Activated CD4-positive, alpha-beta T cell treated with anti-CD3 and anti-CD28 coated beads, Interleukin-2, amount 10 ng/mL, durations not matched to agents 7 days and 5 days (primary cell): ENCODE results near the gene NISCH. TPM values are rescaled to one million over a fixed set of nuclear protein-coding genes. Genes with fewer than 3 reads are reported as not detected.

Experiments used
- CTCF ChIA-PET: fragments of 350-600 bp; sonication (Branson Sonifier 250); formaldehyde crosslinking; loops from one replicate; lab custom pipeline; 2021; ENCODE audit warnings: antibody characterized with exemption; lab: Charles Lee
- POLR2A ChIA-PET: fragments of 350-600 bp; sonication (Branson Sonifier 250); formaldehyde crosslinking; loops from one replicate; lab custom pipeline; 2021; ENCODE audit warnings: antibody characterized with exemption; lab: Charles Lee
- DNase-seq: peaks from one replicate; pipeline ENCODE4 v3.0.0-alpha.2; 2020
- H3K27ac Mint-ChIP-seq: one replicate; pipeline ENCODE4 v1.8.0; 2021; ENCODE audit warnings: mild to moderate bottlenecking, moderate library complexity, mixed read lengths
- H3K27me3 Mint-ChIP-seq: one replicate; pipeline ENCODE4 v1.8.0; 2021; ENCODE audit warnings: mixed read lengths
- H3K36me3 Mint-ChIP-seq: one replicate; pipeline ENCODE4 v1.8.0; 2021; ENCODE audit warnings: low read depth, mixed read lengths
- H3K4me1 Mint-ChIP-seq: one replicate; pipeline ENCODE4 v1.8.0; 2021; ENCODE audit warnings: mixed read lengths
- H3K4me3 Mint-ChIP-seq: one replicate; pipeline ENCODE4 v1.8.0; 2021; ENCODE audit warnings: mild to moderate bottlenecking, moderate library complexity, mixed read lengths
- H3K9me3 Mint-ChIP-seq: one replicate; pipeline ENCODE4 v1.8.0; 2021; ENCODE audit warnings: mixed read lengths
- total RNA-seq, 2 experiments: library from RNA; stranded (reverse); gene quantifications; one replicate each; pipeline ENCODE4 v1.2.3, GENCODE V29; 2021

The NISCH gene
- total RNA-seq, 2 experiments from 2014 or later = 94.5 TPM

GRCh38 chr3:52507359-52507758 is 52.0 kb downstream of the NISCH start:
- CTCF ChIA-PET = no interaction called here
- DNase-seq = no peak
- Mint-ChIP-seq H3K4me3 (no peak overlapping the region), H3K27me3 (no peaks in the 10 kb centered on the region), H3K27ac (no peak overlapping the region), H3K9me3 (no peaks in the 10 kb centered on the region), H3K36me3 (no peaks in the 10 kb centered on the region), H3K4me1 (no peaks in the 10 kb centered on the region)
- POLR2A ChIA-PET = no interaction called here

- ChIA-PET CTCF (no interaction called here), POLR2A (no interaction called here)
- Mint-ChIP-seq H3K4me3 (no peak overlapping the region), H3K27me3 (no peaks in the 10 kb centered on the region), H3K36me3 (no peaks in the 10 kb centered on the region), H3K9me3 (no peaks in the 10 kb centered on the region), H3K4me1 (no peaks in the 10 kb centered on the region), H3K27ac (no peak overlapping the region)
- DNase-seq = no peak
These were observed 54.4 kb downstream of the NISCH start for GRCh38 chr3:52509753-52510328.

GRCh38 chr3:52511509-52511908 is 56.1 kb downstream of the NISCH start:
- Mint-ChIP-seq H3K27ac (no peak overlapping the region), H3K9me3 (no peaks in the 10 kb centered on the region), H3K27me3 (no peaks in the 10 kb centered on the region), H3K36me3 (no peaks in the 10 kb centered on the region), H3K4me1 (no peaks in the 10 kb centered on the region), H3K4me3 (no peak overlapping the region)
- CTCF ChIA-PET = interaction anchor here (1.0 kb wide), 1 partner anchor 9 kb away, joined by 3 read pairs; no protein-coding TSS in a partner anchor
- POLR2A ChIA-PET = no interaction called here
- DNase-seq = no peak

- Mint-ChIP-seq H3K9me3 (no peaks in the 10 kb centered on the region), H3K27me3 (no peaks in the 10 kb centered on the region), H3K36me3 (no peaks in the 10 kb centered on the region), H3K27ac (no peak overlapping the region), H3K4me3 (no peak overlapping the region), H3K4me1 (no peaks in the 10 kb centered on the region)
- ChIA-PET POLR2A (no interaction called here), CTCF (interaction anchor here (1.0 to 1.1 kb wide), 2 partner anchors 10 to 14 kb away, joined by 3 read pairs; no protein-coding TSS in a partner anchor)
- no peak for DNase-seq
These were observed 56.7 kb downstream of the NISCH start for GRCh38 chr3:52512105-52512504.

- Mint-ChIP-seq H3K27ac (no peak overlapping the region), H3K9me3 (no peaks in the 10 kb centered on the region), H3K4me1 (no peaks in the 10 kb centered on the region), H3K4me3 (no peak overlapping the region), H3K27me3 (no peaks in the 10 kb centered on the region), H3K36me3 (no peaks in the 10 kb centered on the region)
- ChIA-PET CTCF (interaction anchor here (1.1 kb wide), 1 partner anchor 15 kb away, joined by 3 read pairs; no protein-coding TSS in a partner anchor), POLR2A (no interaction called here)
- DNase-seq = no peak
These were observed 57.3 kb downstream of the NISCH start for GRCh38 chr3:52512727-52513126.

GRCh38 chr3:52513281-52513680 is 57.9 kb downstream of the NISCH start:
- no peaks in the 10 kb centered on the region for H3K9me3 Mint-ChIP-seq
- ChIA-PET CTCF (no interaction called here), POLR2A (no interaction called here)
- H3K4me3 Mint-ChIP-seq = no peak overlapping the region
- no peak for DNase-seq
- H3K4me1 Mint-ChIP-seq = no peaks in the 10 kb centered on the region
- no peak overlapping the region for H3K27ac Mint-ChIP-seq
- no peaks in the 10 kb centered on the region for H3K27me3 Mint-ChIP-seq
- no peaks in the 10 kb centered on the region for H3K36me3 Mint-ChIP-seq

- Mint-ChIP-seq H3K4me3 (no peak overlapping the region), H3K4me1 (no peaks in the 10 kb centered on the region), H3K27me3 (no peaks in the 10 kb centered on the region), H3K36me3 (no peaks in the 10 kb centered on the region), H3K9me3 (no peaks in the 10 kb centered on the region), H3K27ac (no peak overlapping the region)
- ChIA-PET CTCF (interaction anchor here (0.9 kb wide), 1 partner anchor 42 kb away, joined by 3 read pairs; no protein-coding TSS in a partner anchor), POLR2A (no interaction called here)
- no peak for DNase-seq
These were observed 59.2 kb downstream of the NISCH start for GRCh38 chr3:52514576-52514975.

GRCh38 chr3:52515192-52515591 is 59.8 kb downstream of the NISCH start:
- Mint-ChIP-seq H3K9me3 (no peaks in the 10 kb centered on the region), H3K27me3 (no peaks in the 10 kb centered on the region), H3K4me1 (no peaks in the 10 kb centered on the region), H3K36me3 (no peaks in the 10 kb centered on the region), H3K4me3 (no peak overlapping the region), H3K27ac (no peak overlapping the region)
- ChIA-PET POLR2A (no interaction called here), CTCF (interaction anchor here (0.6 to 0.9 kb wide), 2 partner anchors 42 to 66 kb away, joined by 3 read pairs; no protein-coding TSS in a partner anchor)
- DNase-seq = no peak

GRCh38 chr3:52516509-52517195 is 61.2 kb downstream of the NISCH start:
- CTCF ChIA-PET = no interaction called here
- no peak for DNase-seq
- Mint-ChIP-seq H3K27me3 (no peaks in the 10 kb centered on the region), H3K36me3 (no peaks in the 10 kb centered on the region), H3K27ac (no peak overlapping the region), H3K9me3 (no peaks in the 10 kb centered on the region), H3K4me3 (no peak overlapping the region), H3K4me1 (no peaks in the 10 kb centered on the region)
- POLR2A ChIA-PET = no interaction called here

GRCh38 chr3:52517796-52518722 is 62.7 kb downstream of the NISCH start:
- ChIA-PET POLR2A (no interaction called here), CTCF (interaction anchor here (0.6 to 1.1 kb wide), 2 partner anchors 46 to 804 kb away, joined by 3 read pairs; no protein-coding TSS in a partner anchor)
- no peak for DNase-seq
- H3K4me3 Mint-ChIP-seq = no peak overlapping the region
- H3K9me3 Mint-ChIP-seq = no peaks in the 10 kb centered on the region
- no peaks in the 10 kb centered on the region for H3K4me1 Mint-ChIP-seq
- H3K36me3 Mint-ChIP-seq = no peaks in the 10 kb centered on the region
- no peak overlapping the region for H3K27ac Mint-ChIP-seq
- no peaks in the 10 kb centered on the region for H3K27me3 Mint-ChIP-seq

GRCh38 chr3:52518723-52519444 is 63.5 kb downstream of the NISCH start:
- Mint-ChIP-seq H3K27ac (no peak overlapping the region), H3K4me1 (no peaks in the 10 kb centered on the region), H3K4me3 (no peak overlapping the region), H3K27me3 (no peaks in the 10 kb centered on the region), H3K36me3 (no peaks in the 10 kb centered on the region), H3K9me3 (no peaks in the 10 kb centered on the region)
- DNase-seq = no peak
- POLR2A ChIA-PET = no interaction called here
- CTCF ChIA-PET = no interaction called here

GRCh38 chr3:52519445-52520140 is 64.2 kb downstream of the NISCH start:
- no peak overlapping the region for H3K4me3 Mint-ChIP-seq
- H3K9me3 Mint-ChIP-seq = no peaks in the 10 kb centered on the region
- POLR2A ChIA-PET = no interaction called here
- H3K4me1 Mint-ChIP-seq = no peaks in the 10 kb centered on the region
- DNase-seq = no peak
- CTCF ChIA-PET = no interaction called here
- H3K27me3 Mint-ChIP-seq = no peaks in the 10 kb centered on the region
- H3K36me3 Mint-ChIP-seq = no peaks in the 10 kb centered on the region
- no peak overlapping the region for H3K27ac Mint-ChIP-seq
